ENCODE results near the gene PHF5A. TPM values are rescaled to one million over a fixed set of nuclear protein-coding genes. Genes with fewer than 3 reads are reported as not detected.
"Not testable (repeated sequence)": the region's sequence is repeated elsewhere in the genome, so short reads cannot be mapped to it uniquely, and the experiment has no call there.

PHF5A gene
- total and polyA plus RNA-seq, 10 of the 15 experiments (the other 5 are each of a cell fraction or from before 2014, with no cell fraction given) = 40.5 to 115 (median 79.2) TPM

DNA sequence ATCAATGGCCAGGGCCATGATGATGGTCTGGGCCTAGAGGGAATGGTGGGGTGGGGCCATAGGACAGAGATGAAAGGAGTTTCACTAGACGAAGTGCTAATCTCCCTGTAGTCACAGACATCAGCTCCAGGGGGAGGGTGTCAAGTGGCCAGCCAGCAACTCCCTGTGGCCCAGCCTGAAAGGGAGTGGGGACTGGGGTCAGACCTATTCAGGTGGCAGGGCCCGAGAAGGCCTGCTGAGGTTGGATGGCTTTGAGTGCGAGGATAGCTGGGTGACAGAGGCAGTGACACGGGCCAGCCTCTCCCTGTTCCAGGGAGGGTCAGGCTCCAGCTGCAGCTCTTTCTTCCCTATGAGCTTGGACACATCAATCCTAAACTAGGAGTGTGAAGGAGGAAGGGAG, 32.9 kb downstream of the PHF5A start:
- Histone ChIP-seq H3K27me3 (replicated peaks in 1 of 2; ENCODE audit: control insufficient read depth in 2 of 2, insufficient read depth in 2 of 2, low read length in 1 of 2) (no peaks in the 10 kb centered on the region), H2AFZ (ENCODE audit: control insufficient read depth, low read depth, low read length) (no peak overlapping the region), H3K9me3 (replicated peaks; ENCODE audit: control insufficient read depth, insufficient read depth, low read length) (no peaks in the 10 kb centered on the region), H3K4me2 (ENCODE audit: control insufficient read depth, insufficient read depth) (no peak overlapping the region), H3K27ac (ENCODE audit: control insufficient read depth, insufficient read depth) (no peak overlapping the region), H3K4me3 (no peak overlapping the region), H3K4me1 (ENCODE audit: control insufficient read depth, insufficient read depth, low read length) (no peaks in the 10 kb centered on the region), H3K9ac (ENCODE audit: control insufficient read depth, insufficient read depth, low read length) (no peak overlapping the region), H3K79me2 (ENCODE audit: control insufficient read depth, insufficient read depth, low read length) (peaks cover 11% of the 10 kb centered on the region), H3K36me3 (ENCODE audit: control insufficient read depth in 2 of 2, insufficient read depth in 2 of 2, low read length in 1 of 2) (peaks cover 14 to 18% of the 10 kb centered on the region in 2 experiments; a peak in 3 of 4 replicates), H4K20me1 (ENCODE audit: control insufficient read depth, insufficient read depth) (peaks cover 10% of the 10 kb centered on the region)
- ATAC-seq = no peak
- in situ Hi-C loops (cut with MboI) (no loop called here), intact Hi-C loops (cut with micrococcal nuclease; ENCODE audit: unreplicated experiment) (no loop called here)
- CTCF ChIA-PET = no interaction called here
- TF ChIP-seq CHD2 (IDR thresholded peaks at IDR 0.05; ENCODE audit: borderline replicate concordance, low read depth, low read length) (no peak), RFX5 (IDR thresholded peaks at IDR 0.05; ENCODE audit: low read depth, low read length) (no peak), ZNF217 (IDR thresholded peaks at IDR 0.05) (no peak), POLR2AphosphoS5 (IDR thresholded peaks at IDR 0.05; ENCODE audit: low read length) (no peak), MEF2A (IDR thresholded peaks at IDR 0.05; ENCODE audit: insufficient read depth, low read depth, low read length) (no peak), JUNB (IDR thresholded peaks at IDR 0.05) (no peak), CBFB (IDR thresholded peaks at IDR 0.05; ENCODE audit: low read depth) (no peak), STAT3 (IDR thresholded peaks at IDR 0.05; ENCODE audit: low read depth, low read length) (no peak), GABPA (IDR thresholded peaks at IDR 0.05; ENCODE audit: low read depth) (no peak), HDAC6 (IDR thresholded peaks at IDR 0.05; ENCODE audit: unreplicated experiment) (no peak), RBBP5 (conservative IDR thresholded peaks at IDR 0.05) (no peak), CBX5 (IDR thresholded peaks at IDR 0.05; ENCODE audit: low read depth) (no peak), CHD1 (IDR thresholded peaks at IDR 0.05; ENCODE audit: low read depth, low read length) (no peak), NBN (IDR thresholded peaks at IDR 0.05) (no peak)
- TF ChIP-seq, protein P1, sequence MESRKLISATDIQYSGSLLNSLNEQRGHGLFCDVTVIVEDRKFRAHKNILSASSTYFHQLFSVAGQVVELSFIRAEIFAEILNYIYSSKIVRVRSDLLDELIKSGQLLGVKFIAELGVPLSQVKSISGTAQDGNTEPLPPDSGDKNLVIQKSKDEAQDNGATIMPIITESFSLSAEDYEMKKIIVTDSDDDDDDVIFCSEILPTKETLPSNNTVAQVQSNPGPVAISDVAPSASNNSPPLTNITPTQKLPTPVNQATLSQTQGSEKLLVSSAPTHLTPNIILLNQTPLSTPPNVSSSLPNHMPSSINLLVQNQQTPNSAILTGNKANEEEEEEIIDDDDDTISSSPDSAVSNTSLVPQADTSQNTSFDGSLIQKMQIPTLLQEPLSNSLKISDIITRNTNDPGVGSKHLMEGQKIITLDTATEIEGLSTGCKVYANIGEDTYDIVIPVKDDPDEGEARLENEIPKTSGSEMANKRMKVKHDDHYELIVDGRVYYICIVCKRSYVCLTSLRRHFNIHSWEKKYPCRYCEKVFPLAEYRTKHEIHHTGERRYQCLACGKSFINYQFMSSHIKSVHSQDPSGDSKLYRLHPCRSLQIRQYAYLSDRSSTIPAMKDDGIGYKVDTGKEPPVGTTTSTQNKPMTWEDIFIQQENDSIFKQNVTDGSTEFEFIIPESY (IDR thresholded peaks at IDR 0.05) = no peak
- TF ChIP-seq, protein P2, sequence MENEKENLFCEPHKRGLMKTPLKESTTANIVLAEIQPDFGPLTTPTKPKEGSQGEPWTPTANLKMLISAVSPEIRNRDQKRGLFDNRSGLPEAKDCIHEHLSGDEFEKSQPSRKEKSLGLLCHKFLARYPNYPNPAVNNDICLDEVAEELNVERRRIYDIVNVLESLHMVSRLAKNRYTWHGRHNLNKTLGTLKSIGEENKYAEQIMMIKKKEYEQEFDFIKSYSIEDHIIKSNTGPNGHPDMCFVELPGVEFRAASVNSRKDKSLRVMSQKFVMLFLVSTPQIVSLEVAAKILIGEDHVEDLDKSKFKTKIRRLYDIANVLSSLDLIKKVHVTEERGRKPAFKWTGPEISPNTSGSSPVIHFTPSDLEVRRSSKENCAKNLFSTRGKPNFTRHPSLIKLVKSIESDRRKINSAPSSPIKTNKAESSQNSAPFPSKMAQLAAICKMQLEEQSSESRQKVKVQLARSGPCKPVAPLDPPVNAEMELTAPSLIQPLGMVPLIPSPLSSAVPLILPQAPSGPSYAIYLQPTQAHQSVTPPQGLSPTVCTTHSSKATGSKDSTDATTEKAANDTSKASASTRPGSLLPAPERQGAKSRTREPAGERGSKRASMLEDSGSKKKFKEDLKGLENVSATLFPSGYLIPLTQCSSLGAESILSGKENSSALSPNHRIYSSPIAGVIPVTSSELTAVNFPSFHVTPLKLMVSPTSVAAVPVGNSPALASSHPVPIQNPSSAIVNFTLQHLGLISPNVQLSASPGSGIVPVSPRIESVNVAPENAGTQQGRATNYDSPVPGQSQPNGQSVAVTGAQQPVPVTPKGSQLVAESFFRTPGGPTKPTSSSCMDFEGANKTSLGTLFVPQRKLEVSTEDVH (IDR thresholded peaks at IDR 0.05; ENCODE audit: low read depth, partially characterized antibody) = no peak
- no TSS peak for BruUV-seq (replicated peaks)
- POLR2A ChIA-PET = interaction anchor here (0.5 kb wide), 1 partner anchor 20 kb away, joined by 5 read pairs; no protein-coding TSS in a partner anchor
- 85% methylated on average over 4 of the region's 4 CpGs for WGBS (ENCODE audit: insufficient coverage, insufficient replicate concordance, low lambda C conversion rate, missing lambda C conversion rate)
- RAD21 ChIA-PET (ENCODE audit: unreplicated experiment) = no interaction called here
- DNase-seq (ENCODE audit: low read depth, low spot score) = no peak
- FAIRE-seq = no peak
- SMC1A ChIA-PET (ENCODE audit: uncharacterized antibody, unreplicated experiment) = no interaction called here

DNA sequence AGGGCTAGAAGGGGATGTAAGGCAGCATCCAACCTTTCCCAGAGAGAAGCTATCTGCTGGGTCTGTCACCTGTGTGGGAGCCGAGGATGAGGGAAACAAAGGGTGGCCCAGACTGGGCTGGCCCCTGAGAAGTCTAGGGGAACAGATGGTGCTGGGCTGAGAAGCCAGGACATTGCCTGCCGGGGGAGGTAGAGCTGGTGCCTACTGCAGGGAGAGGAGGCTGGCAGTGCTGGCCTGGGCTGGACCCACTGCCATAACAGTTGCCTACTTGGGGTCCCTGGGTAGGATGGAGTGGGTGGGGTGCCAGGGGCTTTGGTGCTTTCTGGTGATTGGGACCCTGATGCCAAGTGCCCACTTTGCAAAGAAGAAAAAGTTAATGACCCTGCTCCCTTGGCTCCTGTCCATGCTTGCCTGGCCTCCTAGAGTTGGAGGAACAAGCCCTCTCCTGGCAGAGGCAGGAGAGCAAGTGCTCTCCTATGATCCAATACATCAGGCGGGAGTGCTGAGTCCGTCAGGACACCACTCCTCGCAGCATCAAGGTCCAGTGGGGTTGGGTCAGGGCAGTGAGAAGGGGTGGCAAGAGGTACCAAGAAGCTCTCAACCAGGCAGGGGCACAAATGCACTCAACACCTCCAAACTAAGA, 34.0 kb downstream of the PHF5A start:
- H3K4me2 ChIP-seq (ENCODE audit: control insufficient read depth, insufficient read depth); BruUV-seq (replicated peaks); H3K9me3 ChIP-seq (replicated peaks; ENCODE audit: control insufficient read depth, insufficient read depth, low read length); H3K9ac ChIP-seq (ENCODE audit: control insufficient read depth, insufficient read depth, low read length); H3K4me3 ChIP-seq; ATAC-seq; H4K20me1 ChIP-seq (ENCODE audit: control insufficient read depth, insufficient read depth); in situ Hi-C loops (cut with MboI); DNase-seq (ENCODE audit: low read depth, low spot score); H3K27ac ChIP-seq (ENCODE audit: control insufficient read depth, insufficient read depth); RAD21 ChIA-PET (ENCODE audit: unreplicated experiment); H3K79me2 ChIP-seq (ENCODE audit: control insufficient read depth, insufficient read depth, low read length); FAIRE-seq; CTCF ChIA-PET; SMC1A ChIA-PET (ENCODE audit: uncharacterized antibody, unreplicated experiment); H3K27me3 ChIP-seq (replicated peaks in 1 of 2; ENCODE audit: control insufficient read depth in 2 of 2, insufficient read depth in 2 of 2, low read length in 1 of 2); intact Hi-C loops (cut with micrococcal nuclease; ENCODE audit: unreplicated experiment); H3K4me1 ChIP-seq (ENCODE audit: control insufficient read depth, insufficient read depth, low read length); H2AFZ ChIP-seq (ENCODE audit: control insufficient read depth, low read depth, low read length): not testable (repeated sequence)
- 82% methylated on average over 5 of the region's 5 CpGs for WGBS (ENCODE audit: insufficient coverage, insufficient replicate concordance, low lambda C conversion rate, missing lambda C conversion rate)
- H3K36me3 ChIP-seq (ENCODE audit: control insufficient read depth in 2 of 2, insufficient read depth in 2 of 2, low read length in 1 of 2) = peaks cover 14 to 18% of the 10 kb centered on the region in 2 experiments; a peak in 3 of 4 replicates
- POLR2A ChIA-PET = interaction anchor here (0.5 kb wide), 1 partner anchor 9 kb away, joined by 4 read pairs; no protein-coding TSS in a partner anchor
